SH-SY5Y (cell line): Measurements from ENCODE around the gene TRIM46.

Experiments used
- GATA2 ChIP-seq: IDR thresholded peaks from 2 replicates; pipeline ENCODE4 v1.6.1; 2011; ENCODE audit warnings: mild to moderate bottlenecking, low read depth, low read length
- GATA3 ChIP-seq: IDR thresholded peaks from 2 replicates; pipeline ENCODE4 v1.6.1; 2011; ENCODE audit warnings: low read depth, mild to moderate bottlenecking, low read length, moderate library complexity

DNA sequence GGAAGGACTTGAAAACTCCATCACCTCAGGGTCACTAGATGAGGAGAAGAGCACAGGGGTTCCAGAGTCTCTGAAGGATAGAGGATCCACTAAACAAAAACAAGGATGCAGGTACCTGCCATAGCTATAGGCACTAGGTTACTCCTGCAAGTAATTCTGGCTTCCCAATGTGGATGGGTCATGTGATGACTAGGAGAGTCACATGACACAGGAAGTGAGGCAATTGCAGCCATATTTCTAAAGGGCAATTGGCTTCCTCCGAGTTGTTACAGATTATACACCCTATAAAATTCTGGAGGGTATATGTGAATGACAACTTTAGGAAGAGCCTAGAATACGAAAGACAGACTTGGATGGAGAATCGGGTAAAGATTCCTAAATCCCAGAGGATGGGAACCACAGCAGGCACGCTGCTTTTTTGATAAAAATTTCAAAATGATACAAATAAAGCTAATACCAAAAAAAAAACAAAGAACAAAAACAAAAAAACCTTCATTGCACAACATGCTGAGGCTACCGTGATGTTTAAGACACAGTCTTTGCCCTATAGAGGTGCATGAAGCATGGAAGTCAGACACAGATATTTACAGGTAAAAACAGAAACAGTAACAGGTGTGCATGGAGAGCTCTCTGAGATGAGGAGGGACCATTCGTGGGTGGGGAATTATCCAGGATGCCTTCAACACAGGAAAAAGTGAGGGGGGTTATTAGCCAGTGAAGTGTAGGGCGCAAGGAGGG lies 45.4 kb downstream of the TRIM46 start:
- TF ChIP-seq GATA3 (no peak), GATA2 (no peak)
